Measurements from ENCODE around the gene ZNF157. TPM values are rescaled to one million over a fixed set of nuclear protein-coding genes. Genes with fewer than 3 reads are reported as not detected.

ZNF157 gene
- total and polyA plus RNA-seq, 2 of the 8 experiments (the other 6 are each of a cell fraction or from before 2014, with no cell fraction given), result 0.67 to 2.2 TPM

- Histone ChIP-seq H3K9me3 (ENCODE audit: insufficient read depth in 2 of 2, low read depth in 1 of 2, low read length in 1 of 2) (no peaks in the 10 kb centered on the region), H4K20me1 (replicated peaks in 1 of 2; ENCODE audit: control insufficient read depth in 1 of 2, insufficient read depth in 2 of 2, low read length in 2 of 2) (no peaks in the 10 kb centered on the region), H2BK120ac (replicated peaks; ENCODE audit: low read depth, low read length) (no peak overlapping the region), H4K5ac (ENCODE audit: insufficient read length, low read depth, low read length) (peak overlapping the region; percentile 27), H2BK20ac (ENCODE audit: low read length) (no peak overlapping the region), H2BK15ac (ENCODE audit: low read length) (no peak overlapping the region), H3K18ac (ENCODE audit: extremely low read depth, low read length) (no peak overlapping the region; the same call in 1 of the 2 replicates), H3K79me2 (ENCODE audit: control insufficient read depth in 1 of 2, insufficient read depth in 2 of 2, low read length in 2 of 2) (no peaks in the 10 kb centered on the region), H4K8ac (ENCODE audit: extremely low read depth, insufficient read depth, low read length) (no peak overlapping the region; the same call in 1 of the 2 replicates), H3K4me3 (ENCODE audit: extremely low read depth in 1 of 4, insufficient read depth in 2 of 4, low read depth in 3 of 4, low read length in 4 of 4) (peak overlapping the region; percentile 20 to 68 (median 46); a peak in 7 of 8 replicates), H4K91ac (replicated peaks; ENCODE audit: insufficient read length, low read length) (no peak overlapping the region), H3K4me2 (ENCODE audit: insufficient read depth in 1 of 2, low read depth in 2 of 2, low read length in 2 of 2) (peak overlapping the region; percentile 69 to 82), H3K27me3 (replicated peaks in 1 of 4; ENCODE audit: control insufficient read depth in 3 of 4, extremely low read depth in 1 of 4, insufficient read depth in 3 of 4, low read length in 3 of 4) (no peaks in the 10 kb centered on the region), H3K4ac (replicated peaks; ENCODE audit: insufficient read length, low read depth, low read length) (no peak overlapping the region), H3K23me2 (ENCODE audit: low read depth, low read length) (peaks cover 3% of the 10 kb centered on the region; the same call in 1 of the 2 replicates), H2AK5ac (ENCODE audit: low read depth, low read length) (no peak overlapping the region), H3K27ac (ENCODE audit: low read depth, low read length) (peak overlapping the region; percentile 90), H3K79me1 (ENCODE audit: low read depth, low read length) (no peaks in the 10 kb centered on the region), H3K14ac (ENCODE audit: insufficient read length) (no peak overlapping the region), H2AFZ (ENCODE audit: low read length) (peak overlapping the region; percentile 87), H3K23ac (ENCODE audit: insufficient read length) (no peak overlapping the region), H2BK5ac (ENCODE audit: low read depth, low read length) (no peak overlapping the region; the same call in 1 of the 2 replicates), H3K4me1 (replicated peaks in 1 of 4; ENCODE audit: control insufficient read depth in 3 of 4, insufficient read depth in 4 of 4, low read length in 3 of 4) (no peaks in the 10 kb centered on the region), H3K56ac (replicated peaks; ENCODE audit: insufficient read length, low read depth, low read length) (no peak overlapping the region), H3K9ac (replicated peaks in 1 of 4; ENCODE audit: extremely low read depth in 1 of 4, low read depth in 3 of 4, low read length in 3 of 4) (peak overlapping the region in 3 of 4 experiments; percentile 66 to 83 (median 69); a peak in 6 of 7 replicates), H3K36me3 (ENCODE audit: control insufficient read depth in 2 of 4, insufficient read depth in 4 of 4, low read length in 3 of 4) (no peaks in the 10 kb centered on the region), H2BK12ac (ENCODE audit: low read depth, low read length) (peak overlapping the region; percentile 68; the same call in 1 of the 2 replicates)
- ChIA-PET POLR2A (ENCODE audit: partially characterized antibody) (no interaction called here), CTCF (ENCODE audit: partially characterized antibody) (no interaction called here)
- peak; percentile 46 to 70 for DNase-seq (ENCODE audit: low read depth in 1 of 2, low spot score in 2 of 2)
- peak; percentile 99 for FAIRE-seq
- 14% methylated on average over 24 of the region's 32 CpGs; no CpG with 5 or more reads in 1 of the 2 experiments for WGBS, 2 experiments (ENCODE audit: extremely low coverage in 1 of 2, insufficient coverage in 1 of 2, insufficient read length in 1 of 2, insufficient replicate concordance in 2 of 2, low coverage in 1 of 2, low lambda C conversion rate in 2 of 2, missing lambda C conversion rate in 1 of 2)
- peak; percentile 64; the same call in 1 of the 2 replicates for TF ChIP-seq EGR1 (IDR thresholded peaks at IDR 0.05; ENCODE audit: borderline replicate concordance, low read depth, low read length)
- no peak for TF ChIP-seq EZH2 (IDR thresholded peaks at IDR 0.05; ENCODE audit: low read depth, low read length, severe bottlenecking)
- TF ChIP-seq SIX5 (IDR thresholded peaks at IDR 0.05; ENCODE audit: low read depth, low read length), result peak; percentile 40
- no peak for TF ChIP-seq KDM5A (IDR thresholded peaks at IDR 0.05; ENCODE audit: low read length)
- peak; percentile 52; the same call in 1 of the 2 replicates for TF ChIP-seq CREB1 (IDR thresholded peaks at IDR 0.05)
- no peak for TF ChIP-seq CEBPB (IDR thresholded peaks at IDR 0.05; ENCODE audit: low read depth, low read length)
- TF ChIP-seq NRF1 (IDR thresholded peaks at IDR 0.05; ENCODE audit: low read depth, low read length), result no peak
- peak; percentile 82 for TF ChIP-seq JUND (IDR thresholded peaks at IDR 0.05; ENCODE audit: low read length)
- TF ChIP-seq SIN3A (conservative IDR thresholded peaks at IDR 0.05 in 1 of 2, IDR thresholded peaks at IDR 0.05 in 1 of 2; ENCODE audit: low read depth in 1 of 2, low read length in 2 of 2), result peak in 1 of 2 experiments; percentile 70; a peak in 1 of 4 replicates
- peak; percentile 77 for TF ChIP-seq E2F6 (IDR thresholded peaks at IDR 0.05)
- TF ChIP-seq PHF8 (conservative IDR thresholded peaks at IDR 0.05; ENCODE audit: low read depth, low read length), result no peak
- TF ChIP-seq SRF (IDR thresholded peaks at IDR 0.05; ENCODE audit: low read depth, low read length), result no peak
- TF ChIP-seq SP2 (IDR thresholded peaks at IDR 0.05; ENCODE audit: low read length), result no peak
These were observed 4.2 kb upstream of the ZNF157 start for GRCh38 chrX:47366041-47366722.
